DND-41 (cell line): ENCODE measurements around the gene RBMS3.

Experiments used
- ATAC-seq: fragments of 200-7000 bp; cut with Tn5 transposase; 3 replicates; pipeline ENCODE4 v1.9.1; 2021; ENCODE audit warnings: low read depth; ENCODE audit not compliant: insufficient read depth
- DNase-seq: peaks from one replicate; pipeline ENCODE4 v3.0.0-alpha.2; 2020
- H2AFZ ChIP-seq: 2 replicates; pipeline ENCODE4 v1.6.0; 2012; ENCODE audit warnings: low read depth, low read length
- H3K27ac ChIP-seq: 2 replicates; pipeline ENCODE4 v1.5.1; 2012; ENCODE audit warnings: low read length, inconsistent platforms
- H3K27me3 ChIP-seq: fragments of 200-600 bp; sonication (generic); 2 replicates; pipeline ENCODE4 v1.6.0; 2012; ENCODE audit warnings: low read length, mild to moderate bottlenecking, inconsistent platforms; ENCODE audit not compliant: insufficient read depth, poor library complexity
- H3K36me3 ChIP-seq: 2 replicates; pipeline ENCODE4 v1.5.1; 2012; ENCODE audit warnings: low read length, inconsistent platforms; ENCODE audit not compliant: insufficient read depth
- H3K4me1 ChIP-seq: 2 replicates; pipeline ENCODE4 v1.5.1; 2012; ENCODE audit warnings: mild to moderate bottlenecking, low read length; ENCODE audit not compliant: insufficient read depth
- H3K4me2 ChIP-seq: 2 replicates; pipeline ENCODE4 v1.6.0; 2012; ENCODE audit warnings: mild to moderate bottlenecking, moderate library complexity, low read length, inconsistent platforms; ENCODE audit not compliant: insufficient read depth
- H3K4me3 ChIP-seq, 2 experiments: fragments of 200-600 bp in 1 of 2; shearing (Covaris generic) in 1 of 2; 2 replicates each; pipeline ENCODE4 v1.5.1; 2012 to 2016; ENCODE audit warnings: inconsistent platforms in 2 of 2, low read length in 2 of 2, mild to moderate bottlenecking in 2 of 2, low read depth in 1 of 2, moderate library complexity in 1 of 2
- H3K79me2 ChIP-seq: 2 replicates; pipeline ENCODE4 v1.6.0; 2012; ENCODE audit warnings: low read length, inconsistent platforms; ENCODE audit not compliant: insufficient read depth
- H3K9ac ChIP-seq: 2 replicates; pipeline ENCODE4 v1.6.0; 2012; ENCODE audit warnings: low read depth, mild to moderate bottlenecking, inconsistent platforms, low read length, moderate library complexity
- H3K9me3 ChIP-seq: 2 replicates; pipeline ENCODE4 v1.5.1; 2012; ENCODE audit warnings: low read length, moderate library complexity, mild to moderate bottlenecking, inconsistent platforms; ENCODE audit not compliant: insufficient read depth, severe bottlenecking
- H4K20me1 ChIP-seq: 2 replicates; pipeline ENCODE4 v1.6.0; 2012; ENCODE audit warnings: low read length; ENCODE audit not compliant: insufficient read depth
- CTCF ChIP-seq: IDR thresholded peaks from 2 replicates; pipeline ENCODE4 v1.5.1; 2012; ENCODE audit warnings: borderline replicate concordance, low read length, moderate library complexity, mild to moderate bottlenecking; ENCODE audit not compliant: poor library complexity, severe bottlenecking; ENCODE audit errors: extremely low read depth
- EZH2 ChIP-seq: IDR thresholded peaks from 3 replicates; pipeline ENCODE4 v1.6.1; 2012; ENCODE audit warnings: borderline replicate concordance, low read depth, mild to moderate bottlenecking, moderate library complexity, low read length, inconsistent platforms; ENCODE audit not compliant: severe bottlenecking

Gene RBMS3

GRCh38 chr3:29420106-29420505 lies 139.2 kb downstream of the RBMS3 start:
- Histone ChIP-seq H3K36me3 (no peaks in the 10 kb centered on the region), H2AFZ (no peak overlapping the region), H3K4me1 (no peaks in the 10 kb centered on the region), H3K9ac (no peak overlapping the region), H3K4me2 (no peak overlapping the region), H3K79me2 (no peaks in the 10 kb centered on the region), H3K27ac (no peak overlapping the region), H3K27me3 (no peaks in the 10 kb centered on the region), H4K20me1 (no peaks in the 10 kb centered on the region), H3K4me3 (no peak overlapping the region), H3K9me3 (no peaks in the 10 kb centered on the region)
- TF ChIP-seq CTCF: no peak
- DNase-seq (no peak), ATAC-seq (no peak)

- Histone ChIP-seq H4K20me1 (no peaks in the 10 kb centered on the region), H3K9ac (no peak overlapping the region), H3K36me3 (no peaks in the 10 kb centered on the region), H2AFZ (no peak overlapping the region), H3K9me3 (no peaks in the 10 kb centered on the region), H3K4me2 (no peak overlapping the region), H3K79me2 (no peaks in the 10 kb centered on the region), H3K4me3 (no peak overlapping the region), H3K27me3 (no peaks in the 10 kb centered on the region), H3K4me1 (no peaks in the 10 kb centered on the region), H3K27ac (no peak overlapping the region)
- no peak for TF ChIP-seq EZH2
- TF ChIP-seq CTCF: no peak
- ATAC-seq (no peak), DNase-seq (no peak)
These were observed 145.7 kb downstream of the RBMS3 start for GRCh38 chr3:29426302-29427226.

DNA sequence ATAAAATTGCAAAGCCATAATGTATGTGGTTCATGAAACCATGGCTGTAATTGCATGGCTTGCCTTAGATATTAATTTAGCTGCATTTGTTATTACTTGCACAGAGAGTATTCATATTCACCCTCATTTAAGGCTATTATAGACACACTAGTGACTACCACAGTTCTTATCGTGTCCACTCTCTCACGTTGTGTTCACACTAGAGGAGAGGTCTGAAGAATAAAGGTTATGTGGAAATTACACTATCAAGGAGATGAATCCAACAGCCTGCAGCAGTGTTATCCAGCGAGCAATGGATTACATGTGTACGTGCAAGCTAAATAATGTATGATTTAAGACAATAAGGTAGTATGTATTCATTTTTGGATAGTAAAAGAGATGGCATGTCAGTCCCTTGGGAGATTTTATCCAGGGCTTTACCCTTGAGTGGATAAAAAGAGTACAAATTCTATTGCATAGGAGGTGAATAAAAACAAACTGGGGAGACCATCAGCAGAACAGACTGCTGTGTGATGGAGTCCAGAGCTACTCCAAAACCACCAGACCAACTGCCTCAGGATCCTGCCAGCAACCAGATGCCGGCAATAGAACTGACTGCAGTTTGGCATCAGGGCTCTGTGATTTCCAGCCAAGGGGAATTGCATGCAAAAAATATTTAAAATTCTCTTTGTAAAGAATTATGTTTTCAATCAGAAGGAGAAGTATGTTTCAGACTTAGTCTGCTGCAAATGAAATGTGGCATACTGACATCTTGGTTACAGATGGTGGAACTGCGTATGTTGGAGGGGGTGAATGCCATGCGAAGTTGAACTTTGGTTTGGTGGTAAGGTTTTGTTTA lies 146.6 kb downstream of the RBMS3 start:
- H3K79me2 ChIP-seq: no peaks in the 10 kb centered on the region
- no peaks in the 10 kb centered on the region for H3K4me1 ChIP-seq
- ATAC-seq (no peak), DNase-seq (no peak)
- H2AFZ ChIP-seq: no peak overlapping the region
- no peaks in the 10 kb centered on the region for H3K27me3 ChIP-seq
- H3K9me3 ChIP-seq: no peaks in the 10 kb centered on the region
- no peaks in the 10 kb centered on the region for H4K20me1 ChIP-seq
- H3K4me2 ChIP-seq: no peak overlapping the region
- H3K27ac ChIP-seq: no peak overlapping the region
- H3K9ac ChIP-seq: no peak overlapping the region
- TF ChIP-seq CTCF (no peak), EZH2 (no peak)
- no peaks in the 10 kb centered on the region for H3K36me3 ChIP-seq
- no peak overlapping the region for H3K4me3 ChIP-seq
